ENCODE data around the gene MRNIP.

The MRNIP gene

DNA sequence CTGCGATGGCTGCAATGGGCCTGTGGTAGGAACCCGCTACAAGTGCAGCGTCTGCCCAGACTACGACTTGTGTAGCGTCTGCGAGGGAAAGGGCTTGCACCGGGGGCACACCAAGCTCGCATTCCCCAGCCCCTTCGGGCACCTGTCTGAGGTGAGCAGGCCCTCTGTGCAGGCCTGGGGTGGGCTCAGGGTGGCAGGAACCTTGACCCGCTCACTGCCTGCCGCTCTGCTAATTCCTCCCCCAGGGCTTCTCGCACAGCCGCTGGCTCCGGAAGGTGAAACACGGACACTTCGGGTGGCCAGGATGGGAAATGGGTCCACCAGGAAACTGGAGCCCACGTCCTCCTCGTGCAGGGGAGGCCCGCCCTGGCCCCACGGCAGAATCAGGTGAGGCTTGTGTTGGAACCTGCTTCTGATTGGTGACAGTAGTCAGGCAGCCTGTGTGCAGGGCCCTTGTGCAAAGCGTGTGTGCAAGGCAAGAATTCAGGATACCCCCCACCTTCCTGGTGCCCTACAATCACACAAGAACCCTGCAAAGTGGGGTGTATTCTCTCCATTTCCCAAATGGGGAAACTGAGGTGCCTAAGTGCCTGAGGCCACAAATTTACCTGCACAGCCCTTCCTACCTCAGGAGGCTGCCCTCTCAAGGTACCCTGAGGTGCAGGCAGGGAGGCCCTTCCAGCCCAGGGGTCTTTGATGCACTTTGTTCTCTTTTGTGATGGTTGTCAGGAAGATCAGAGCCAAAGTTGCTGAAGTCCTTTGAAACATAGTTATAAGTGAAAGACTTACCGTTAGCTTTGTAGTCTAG lies 34.5 kb downstream of the MRNIP start:
- TF ChIP-seq, protein P1, sequence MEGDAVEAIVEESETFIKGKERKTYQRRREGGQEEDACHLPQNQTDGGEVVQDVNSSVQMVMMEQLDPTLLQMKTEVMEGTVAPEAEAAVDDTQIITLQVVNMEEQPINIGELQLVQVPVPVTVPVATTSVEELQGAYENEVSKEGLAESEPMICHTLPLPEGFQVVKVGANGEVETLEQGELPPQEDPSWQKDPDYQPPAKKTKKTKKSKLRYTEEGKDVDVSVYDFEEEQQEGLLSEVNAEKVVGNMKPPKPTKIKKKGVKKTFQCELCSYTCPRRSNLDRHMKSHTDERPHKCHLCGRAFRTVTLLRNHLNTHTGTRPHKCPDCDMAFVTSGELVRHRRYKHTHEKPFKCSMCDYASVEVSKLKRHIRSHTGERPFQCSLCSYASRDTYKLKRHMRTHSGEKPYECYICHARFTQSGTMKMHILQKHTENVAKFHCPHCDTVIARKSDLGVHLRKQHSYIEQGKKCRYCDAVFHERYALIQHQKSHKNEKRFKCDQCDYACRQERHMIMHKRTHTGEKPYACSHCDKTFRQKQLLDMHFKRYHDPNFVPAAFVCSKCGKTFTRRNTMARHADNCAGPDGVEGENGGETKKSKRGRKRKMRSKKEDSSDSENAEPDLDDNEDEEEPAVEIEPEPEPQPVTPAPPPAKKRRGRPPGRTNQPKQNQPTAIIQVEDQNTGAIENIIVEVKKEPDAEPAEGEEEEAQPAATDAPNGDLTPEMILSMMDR (IDR thresholded peaks at IDR 0.05; ENCODE audit: low read depth, low read length), result no peak
- no peak for DNase-seq (ENCODE audit: extremely low read depth, low read depth)

DNA sequence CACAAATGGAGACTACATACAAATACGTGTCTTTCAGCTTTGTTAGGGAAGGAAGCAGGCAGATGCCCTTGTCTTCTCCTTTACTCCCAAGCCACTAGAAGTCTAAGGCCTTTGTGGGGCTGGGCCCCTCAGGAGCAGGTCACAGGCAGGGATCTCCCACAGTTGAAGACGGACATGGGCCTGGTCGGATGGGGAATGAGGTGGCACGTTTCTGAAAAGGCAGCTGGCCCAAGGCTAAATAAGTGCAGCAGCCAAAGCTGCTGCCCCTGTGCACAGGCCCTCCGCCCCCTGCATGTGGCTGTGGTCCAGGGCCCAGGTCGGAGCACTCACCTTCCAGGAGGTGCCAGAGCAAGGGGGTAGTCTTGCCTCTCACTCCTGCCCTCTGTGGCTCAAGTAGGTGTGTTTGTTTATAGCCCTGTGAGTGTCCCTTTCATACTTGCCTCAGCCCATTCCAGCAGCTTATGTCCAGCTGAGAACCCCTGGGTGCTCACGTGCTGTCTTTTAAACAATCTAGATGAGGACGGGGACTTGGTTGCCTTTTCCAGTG lies 36.1 kb downstream of the MRNIP start:
- TF ChIP-seq, protein P1 (IDR thresholded peaks at IDR 0.05; ENCODE audit: low read depth, low read length), result no peak
- no peak for DNase-seq (ENCODE audit: extremely low read depth, low read depth)

DNA sequence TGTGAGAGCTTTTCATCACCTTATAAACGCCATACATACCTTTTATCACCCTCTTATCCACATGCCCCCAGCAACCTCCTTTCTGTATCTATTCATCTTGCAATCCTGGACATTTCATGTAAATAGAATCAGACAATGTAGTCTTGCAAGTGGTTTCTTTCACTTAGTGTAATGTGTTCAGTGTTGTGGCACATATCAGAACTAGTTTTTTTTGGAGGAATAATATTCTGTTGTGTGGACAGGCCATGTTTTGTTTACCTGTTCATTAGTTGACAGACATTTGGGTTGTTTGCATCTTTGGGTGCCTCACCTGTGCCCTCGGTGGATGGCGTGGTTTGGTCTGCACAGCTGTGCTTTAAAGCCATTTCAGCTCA lies 36.6 kb downstream of the MRNIP start:
- TF ChIP-seq, protein P1 (IDR thresholded peaks at IDR 0.05; ENCODE audit: low read depth, low read length), result no peak
- no peak for DNase-seq (ENCODE audit: extremely low read depth, low read depth)

DNA sequence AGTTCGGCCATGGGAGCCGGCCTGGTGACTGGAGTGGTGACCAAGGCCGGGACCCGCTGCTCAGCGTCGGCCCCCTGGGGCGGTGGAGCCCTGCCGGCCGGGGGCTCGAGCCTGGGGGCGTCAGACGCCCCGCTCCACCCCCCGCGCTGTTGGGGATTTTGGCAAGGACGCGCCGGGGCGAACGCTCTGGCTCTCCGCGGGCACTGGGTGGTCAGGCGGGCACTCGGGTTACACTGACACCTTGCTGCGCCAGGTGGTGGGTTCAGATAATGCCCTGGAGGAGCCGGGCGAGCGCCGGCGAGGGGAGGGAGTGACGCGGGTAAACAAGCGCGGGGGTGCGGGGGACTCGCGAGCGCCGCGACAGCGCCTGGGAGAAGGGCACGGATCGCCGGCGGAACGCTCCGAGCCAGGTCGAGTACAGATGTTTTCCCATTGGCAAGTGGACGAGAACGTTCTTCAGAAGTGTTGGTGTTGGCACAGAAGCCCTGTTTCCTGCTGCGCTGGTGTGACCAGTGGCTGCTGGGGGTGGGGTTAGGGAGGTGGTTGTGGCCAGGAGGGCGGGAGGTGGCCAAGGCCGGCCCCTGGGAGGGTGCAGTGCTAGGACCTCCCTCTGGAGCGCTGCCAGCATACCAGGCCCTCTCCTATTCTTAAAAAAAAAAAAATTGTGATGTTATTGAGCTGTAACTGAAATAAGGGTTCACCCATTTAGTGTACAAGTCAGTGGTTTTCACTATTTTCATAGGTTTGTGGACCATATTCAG lies 37.1 kb downstream of the MRNIP start:
- TF ChIP-seq, protein P1 (IDR thresholded peaks at IDR 0.05; ENCODE audit: low read depth, low read length), result no peak
- peak; percentile 83 for DNase-seq (ENCODE audit: extremely low read depth, low read depth)

DNA sequence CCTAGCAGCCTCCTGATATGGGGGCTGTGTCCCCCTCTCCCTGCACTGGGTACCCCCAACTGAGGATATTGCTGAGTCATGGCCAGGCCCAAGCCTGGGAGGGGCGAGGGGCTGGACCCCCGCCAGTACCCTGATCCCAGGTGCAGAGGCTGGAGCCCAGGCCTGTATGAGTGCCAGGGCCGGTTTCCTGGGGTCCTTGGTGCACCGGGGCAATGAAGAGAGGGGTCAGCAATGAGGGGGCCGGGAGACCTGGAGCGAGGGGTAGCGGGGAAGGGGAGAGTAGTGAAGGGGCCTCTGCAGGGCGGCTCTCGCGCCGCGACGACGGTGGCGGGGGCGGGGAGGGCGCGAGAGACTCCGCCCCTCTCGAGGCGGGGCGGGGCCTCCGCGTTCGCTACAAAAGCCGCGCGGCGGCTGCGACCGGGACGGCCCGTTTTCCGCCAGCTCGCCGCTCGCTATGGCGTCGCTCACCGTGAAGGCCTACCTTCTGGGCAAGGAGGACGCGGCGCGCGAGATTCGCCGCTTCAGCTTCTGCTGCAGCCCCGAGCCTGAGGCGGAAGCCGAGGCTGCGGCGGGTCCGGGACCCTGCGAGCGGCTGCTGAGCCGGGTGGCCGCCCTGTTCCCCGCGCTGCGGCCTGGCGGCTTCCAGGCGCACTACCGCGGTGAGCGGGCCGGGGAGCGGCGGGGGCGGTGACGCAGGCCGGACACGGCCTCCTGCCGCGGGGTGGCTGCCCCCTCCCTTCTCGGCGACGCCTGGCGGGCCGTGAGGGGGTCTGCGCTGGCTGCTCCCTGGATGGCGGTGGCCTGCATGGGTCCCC lies 37.9 kb downstream of the MRNIP start, which contains the start of gene SQSTM1:
TSS of gene SQSTM1 (plus strand) at position 423 of the 815 bp plus-strand sequence. CDS start at position 455, 32 bp downstream.
- TF ChIP-seq, protein P1 (IDR thresholded peaks at IDR 0.05; ENCODE audit: low read depth, low read length), result no peak
- peak; percentile 62 for DNase-seq (ENCODE audit: extremely low read depth, low read depth)

DNA sequence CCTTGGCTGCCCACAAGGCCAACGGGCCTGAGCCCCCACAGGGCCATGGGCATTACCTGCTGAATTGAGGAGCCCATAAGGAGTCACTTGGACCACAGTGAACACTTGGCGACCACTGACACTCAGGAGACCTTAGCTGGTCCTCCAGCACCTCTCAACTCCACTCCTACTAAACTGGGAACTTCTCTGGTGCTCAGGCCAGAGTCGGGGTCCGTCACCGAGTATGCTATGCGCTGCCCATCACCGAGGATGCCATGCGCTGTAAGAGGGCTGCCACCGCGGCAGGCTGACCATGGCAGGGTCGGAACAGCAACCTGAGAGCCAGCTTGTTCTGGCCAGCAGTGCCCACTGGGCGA lies 38.5 kb downstream of the MRNIP start:
- no peak for DNase-seq (ENCODE audit: extremely low read depth, low read depth)
- TF ChIP-seq, protein P1 (IDR thresholded peaks at IDR 0.05; ENCODE audit: low read depth, low read length), result no peak
